CD4-positive, alpha-beta memory T cell (primary cell): Measurements from ENCODE around the gene PAQR5. TPM values are rescaled to one million over a fixed set of nuclear protein-coding genes. Genes with fewer than 3 reads are reported as not detected.

Source experiments
- CTCF ChIA-PET: fragments of 350-600 bp; sonication (Branson Sonifier 250); formaldehyde crosslinking; loops from one replicate; lab custom pipeline; 2021; ENCODE audit warnings: inconsistent platforms; ENCODE audit not compliant: partially characterized antibody; lab: Charles Lee
- POLR2A ChIA-PET: fragments of 350-600 bp; sonication (Branson Sonifier 250); formaldehyde crosslinking; loops from one replicate; lab custom pipeline; 2021; ENCODE audit not compliant: partially characterized antibody; lab: Charles Lee
- DNase-seq, 5 donors: peaks; one replicate each; pipeline versions ENCODE4 v3.0.0 to v3.0.0-alpha.2; 2020 to 2022; ENCODE audit warnings: mixed read lengths in 1 of 5
- H3K27ac ChIP-seq: one replicate; pipeline ENCODE4 v1.7.0; 2013; ENCODE audit warnings: low read depth, low read length
- H3K27me3 ChIP-seq: 2 replicates; pipeline ENCODE4 v1.7.0; 2013; ENCODE audit warnings: mild to moderate bottlenecking, low read length, moderate library complexity; ENCODE audit not compliant: insufficient read depth
- H3K36me3 ChIP-seq: 2 replicates; pipeline ENCODE4 v1.7.0; 2013; ENCODE audit warnings: mild to moderate bottlenecking, low read length, moderate library complexity; ENCODE audit not compliant: insufficient read depth
- H3K4me1 ChIP-seq: 2 replicates; pipeline ENCODE4 v1.7.0; 2013; ENCODE audit warnings: mild to moderate bottlenecking, low read length, moderate library complexity; ENCODE audit not compliant: insufficient read depth
- H3K4me3 ChIP-seq, 2 donors: one replicate each; pipeline ENCODE4 v1.7.0; 2013; ENCODE audit warnings: low read length in 2 of 2, mild to moderate bottlenecking in 1 of 2
- H3K9me3 ChIP-seq, 2 donors: one replicate each; pipeline ENCODE4 v1.7.0; 2013; ENCODE audit warnings: low read length in 2 of 2, control low read depth in 1 of 2; ENCODE audit not compliant: control insufficient read depth in 1 of 2
- H3K27ac Mint-ChIP-seq, 7 donors: one replicate each; pipeline ENCODE4 v1.8.0; 2020 to 2021; ENCODE audit warnings: mixed read lengths in 7 of 7, mild to moderate bottlenecking in 6 of 7, inconsistent platforms in 3 of 7, moderate library complexity in 3 of 7
- H3K27me3 Mint-ChIP-seq, 2 donors: one replicate each; pipeline ENCODE4 v1.8.0; 2020 to 2021; ENCODE audit warnings: mixed read lengths in 2 of 2
- H3K36me3 Mint-ChIP-seq, 2 donors: one replicate each; pipeline ENCODE4 v1.8.0; 2020 to 2021; ENCODE audit warnings: mixed read lengths in 2 of 2, inconsistent platforms in 1 of 2, mild to moderate bottlenecking in 1 of 2
- H3K4me1 Mint-ChIP-seq, 4 donors: one replicate each; pipeline ENCODE4 v1.8.0; 2020 to 2021; ENCODE audit warnings: mixed read lengths in 4 of 4, mild to moderate bottlenecking in 1 of 4
- H3K4me3 Mint-ChIP-seq, 8 donors: one replicate each; pipeline ENCODE4 v1.8.0; 2020 to 2021; ENCODE audit warnings: mixed read lengths in 8 of 8, mild to moderate bottlenecking in 7 of 8, moderate library complexity in 6 of 8, inconsistent platforms in 3 of 8
- H3K9me3 Mint-ChIP-seq, 8 donors: one replicate each; pipeline ENCODE4 v1.8.0; 2020 to 2021; ENCODE audit warnings: mixed read lengths in 8 of 8, mild to moderate bottlenecking in 5 of 8, inconsistent platforms in 3 of 8, moderate library complexity in 1 of 8
- intact Hi-C: fragments of 100-400 bp; cut with micrococcal nuclease; formaldehyde crosslinking; loops from one replicate; pipeline ENCODE4 v1.15.1; 2023
- polyA plus RNA-seq, 2 donors: library from polyadenylated mRNA; unstranded; fragments of 300-500 nt; fragmentation: Illumina TruSeq; gene quantifications; one replicate each; pipeline ENCODE4 v1.2.3, GENCODE V29; 2021
- total RNA-seq, 2 experiments: library from RNA; stranded (reverse); gene quantifications; one replicate each; pipeline ENCODE4 v1.2.3, GENCODE V29; 2021

Gene PAQR5
- total and polyA plus RNA-seq, 4 experiments from 2014 or later, result 0.20 TPM; not detected in 3

DNA sequence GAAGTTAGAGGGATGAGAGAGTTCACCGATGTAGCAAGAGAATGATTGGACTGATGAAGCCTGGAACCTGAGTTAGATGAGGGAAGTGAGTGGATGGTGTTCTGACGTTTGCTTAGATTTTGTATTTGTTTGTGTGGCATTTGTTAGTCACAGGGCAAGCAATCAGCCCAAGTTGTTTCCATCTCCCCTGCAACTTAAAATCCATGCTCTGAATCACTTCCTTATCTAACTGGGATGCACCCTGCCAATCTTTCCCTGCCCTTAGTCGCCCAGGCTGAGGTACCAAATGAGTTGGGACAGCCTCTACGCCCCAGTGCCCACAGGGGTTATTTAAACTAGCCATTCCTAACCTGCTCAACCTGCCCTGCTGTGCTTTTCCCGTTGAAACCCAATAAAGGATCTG is 12.6 kb downstream of the PAQR5 start:
- Mint-ChIP-seq H3K4me3 (no peak overlapping the region), H3K9me3 (peaks cover 0 to 2% (median 0%) of the 10 kb centered on the region in 8 donors), H3K27me3 (peaks cover 5 to 9% of the 10 kb centered on the region in 2 donors), H3K4me1 (no peaks in the 10 kb centered on the region), H3K27ac (no peak overlapping the region), H3K36me3 (no peaks in the 10 kb centered on the region)
- Histone ChIP-seq H3K27ac (no peak overlapping the region), H3K4me1 (no peaks in the 10 kb centered on the region), H3K27me3 (no peaks in the 10 kb centered on the region), H3K9me3 (no peaks in the 10 kb centered on the region), H3K4me3 (no peak overlapping the region), H3K36me3 (no peaks in the 10 kb centered on the region)
- intact Hi-C loops, result no loop called here
- ChIA-PET CTCF (no interaction called here), POLR2A (no interaction called here)
- DNase-seq, result no peak

DNA sequence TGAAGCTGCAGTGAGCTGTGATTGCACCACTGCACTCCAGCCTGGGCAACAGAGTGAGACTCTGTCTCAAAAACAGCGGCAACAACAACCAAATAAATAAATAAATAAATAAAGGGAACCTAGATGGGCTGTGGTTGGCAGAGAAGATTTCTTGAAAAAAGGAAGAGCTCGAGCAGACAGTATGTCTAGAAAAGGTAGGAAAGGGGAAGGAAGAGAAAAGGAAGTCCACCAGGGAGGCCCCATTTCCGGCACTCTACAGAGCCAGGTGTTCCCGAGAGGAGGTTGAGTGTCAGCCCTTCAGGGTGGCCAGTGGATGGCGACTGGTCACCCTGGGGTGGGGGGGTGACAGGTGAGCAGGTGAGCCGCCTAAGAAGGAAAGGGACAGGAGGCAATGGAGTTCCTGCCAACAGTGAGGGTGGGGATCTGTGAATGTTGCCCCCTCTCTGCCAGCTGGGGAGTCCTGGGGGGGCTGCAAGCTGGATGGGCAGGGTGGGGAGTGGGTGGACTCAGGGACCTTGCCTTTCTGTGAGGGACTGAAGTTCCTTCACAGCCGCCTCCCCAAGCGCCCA is 14.8 kb downstream of the PAQR5 start:
- no peaks in the 10 kb centered on the region for H3K27me3 ChIP-seq
- Mint-ChIP-seq H3K36me3 (no peaks in the 10 kb centered on the region), H3K4me3 (no peak overlapping the region), H3K4me1 (no peaks in the 10 kb centered on the region), H3K9me3 (peaks cover 0 to 2% (median 0%) of the 10 kb centered on the region in 8 donors), H3K27me3 (peaks cover 10 to 12% of the 10 kb centered on the region in 2 donors), H3K27ac (no peak overlapping the region)
- ChIA-PET CTCF (no interaction called here), POLR2A (no interaction called here)
- no peaks in the 10 kb centered on the region for H3K36me3 ChIP-seq
- DNase-seq, result no peak
- intact Hi-C loops, result no loop called here
- H3K4me1 ChIP-seq, result no peaks in the 10 kb centered on the region
- H3K27ac ChIP-seq, result no peak overlapping the region
- no peak overlapping the region for H3K4me3 ChIP-seq
- no peaks in the 10 kb centered on the region for H3K9me3 ChIP-seq

DNA sequence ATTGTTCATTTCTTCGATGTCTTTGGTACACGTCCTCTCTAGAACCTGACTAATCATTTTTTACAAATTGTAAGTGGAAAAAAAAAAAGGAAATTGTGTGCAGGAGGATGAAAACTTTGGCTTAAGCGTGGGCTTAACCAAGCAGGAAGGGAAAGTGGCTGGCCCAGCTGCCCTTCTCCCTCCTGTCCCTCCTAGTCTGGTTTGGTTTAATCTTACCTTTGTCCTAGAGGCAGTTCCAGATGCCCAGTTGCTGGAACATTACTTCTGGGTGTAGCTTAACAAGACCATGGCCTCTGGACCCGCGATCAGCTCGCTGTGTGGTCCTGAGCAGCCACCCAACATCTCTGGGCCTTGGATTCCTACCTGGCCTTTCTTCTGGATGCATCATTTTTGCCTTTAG is 15.4 kb downstream of the PAQR5 start:
- Histone ChIP-seq H3K27me3 (no peaks in the 10 kb centered on the region), H3K27ac (no peak overlapping the region), H3K36me3 (no peaks in the 10 kb centered on the region), H3K4me3 (no peak overlapping the region), H3K9me3 (no peaks in the 10 kb centered on the region), H3K4me1 (no peaks in the 10 kb centered on the region)
- Mint-ChIP-seq H3K36me3 (no peaks in the 10 kb centered on the region), H3K27ac (no peak overlapping the region), H3K27me3 (peaks cover 8 to 12% of the 10 kb centered on the region in 2 donors), H3K9me3 (peaks cover 0 to 2% (median 0%) of the 10 kb centered on the region in 8 donors), H3K4me1 (no peaks in the 10 kb centered on the region), H3K4me3 (no peak overlapping the region)
- DNase-seq, result no peak
- CTCF ChIA-PET, result no interaction called here
- intact Hi-C loops, result no loop called here
- POLR2A ChIA-PET, result no interaction called here

DNA sequence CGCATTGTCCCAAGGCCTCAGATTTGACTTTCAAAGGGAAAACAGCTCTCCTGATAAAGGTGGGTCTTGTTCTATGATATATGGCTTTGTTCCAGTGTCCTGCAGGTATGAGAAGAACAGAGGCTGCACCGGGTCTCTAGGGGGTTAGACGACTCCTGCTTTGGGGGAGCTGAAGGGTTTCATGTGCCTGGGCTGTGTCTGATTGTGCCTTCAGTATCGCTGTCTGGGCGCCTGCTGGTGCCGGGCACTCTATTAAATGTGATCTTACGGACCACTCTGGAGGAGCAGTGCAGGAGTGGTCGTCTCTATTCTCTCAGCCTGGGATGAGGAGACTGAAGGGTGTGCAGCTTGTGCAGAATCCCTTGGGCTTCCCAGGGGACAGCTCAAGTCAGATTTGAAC is 16.0 kb downstream of the PAQR5 start:
- peaks cover 0 to 2% (median 0%) of the 10 kb centered on the region in 8 donors for H3K9me3 Mint-ChIP-seq

DNA sequence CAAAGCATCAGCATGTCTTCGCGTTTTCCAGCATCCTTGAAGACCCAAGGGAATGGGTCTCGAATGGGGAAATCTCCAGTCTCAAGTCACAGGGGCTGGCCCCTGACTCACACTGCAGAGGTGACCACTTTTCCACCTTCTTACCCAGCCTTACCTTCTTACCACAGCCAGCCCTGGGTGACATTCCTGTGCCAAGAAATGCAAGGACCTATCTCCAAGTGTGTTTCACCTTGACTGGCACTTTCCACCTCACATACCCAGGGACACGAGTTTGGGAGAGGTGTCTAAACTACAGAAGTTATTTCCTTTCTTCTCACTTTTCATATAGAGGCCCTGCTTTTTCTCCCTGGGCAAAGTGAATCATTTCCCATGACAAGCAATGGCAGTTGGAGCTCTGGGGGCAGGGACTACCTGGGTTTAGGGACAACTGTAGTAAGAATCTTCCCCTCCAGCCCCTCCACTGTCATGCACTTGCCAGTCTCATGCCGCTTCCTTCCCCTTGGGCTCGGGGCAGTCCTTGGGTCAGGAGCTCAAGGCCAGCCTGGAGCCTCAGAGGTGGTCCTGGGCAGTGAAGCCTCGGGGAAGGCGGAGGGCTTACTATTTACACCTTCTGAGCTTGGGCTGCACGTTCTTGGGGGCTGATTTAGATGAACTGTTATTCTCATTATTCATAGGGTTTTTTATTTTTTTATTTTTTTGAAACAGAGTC is 16.8 kb downstream of the PAQR5 start:
- no peaks in the 10 kb centered on the region for H3K9me3 ChIP-seq
- ChIA-PET CTCF (no interaction called here), POLR2A (no interaction called here)
- Mint-ChIP-seq H3K27ac (no peak overlapping the region), H3K36me3 (no peaks in the 10 kb centered on the region), H3K27me3 (peaks cover 8 to 10% of the 10 kb centered on the region in 2 donors), H3K4me1 (peaks cover 0 to 1% (median 0%) of the 10 kb centered on the region in 4 donors), H3K9me3 (peaks cover 0 to 2% (median 0%) of the 10 kb centered on the region in 8 donors), H3K4me3 (no peak overlapping the region)
- no peaks in the 10 kb centered on the region for H3K27me3 ChIP-seq
- no peak overlapping the region for H3K4me3 ChIP-seq
- intact Hi-C loops, result no loop called here
- H3K36me3 ChIP-seq, result no peaks in the 10 kb centered on the region
- DNase-seq, result no peak
- no peaks in the 10 kb centered on the region for H3K4me1 ChIP-seq
- no peak overlapping the region for H3K27ac ChIP-seq

More for the DNA sequence above, 16.0 kb downstream of the PAQR5 start:
- CTCF ChIA-PET, result no interaction called here
- Histone ChIP-seq H3K4me3 (no peak overlapping the region), H3K27me3 (no peaks in the 10 kb centered on the region), H3K27ac (no peak overlapping the region), H3K9me3 (no peaks in the 10 kb centered on the region), H3K4me1 (no peaks in the 10 kb centered on the region), H3K36me3 (no peaks in the 10 kb centered on the region)
- H3K4me1 Mint-ChIP-seq, result no peaks in the 10 kb centered on the region
- H3K36me3 Mint-ChIP-seq, result no peaks in the 10 kb centered on the region
- DNase-seq, result no peak
- H3K27ac Mint-ChIP-seq, result no peak overlapping the region
- intact Hi-C loops, result no loop called here
- H3K27me3 Mint-ChIP-seq, result peaks cover 8 to 10% of the 10 kb centered on the region in 2 donors
- POLR2A ChIA-PET, result no interaction called here
- no peak overlapping the region for H3K4me3 Mint-ChIP-seq

DNA sequence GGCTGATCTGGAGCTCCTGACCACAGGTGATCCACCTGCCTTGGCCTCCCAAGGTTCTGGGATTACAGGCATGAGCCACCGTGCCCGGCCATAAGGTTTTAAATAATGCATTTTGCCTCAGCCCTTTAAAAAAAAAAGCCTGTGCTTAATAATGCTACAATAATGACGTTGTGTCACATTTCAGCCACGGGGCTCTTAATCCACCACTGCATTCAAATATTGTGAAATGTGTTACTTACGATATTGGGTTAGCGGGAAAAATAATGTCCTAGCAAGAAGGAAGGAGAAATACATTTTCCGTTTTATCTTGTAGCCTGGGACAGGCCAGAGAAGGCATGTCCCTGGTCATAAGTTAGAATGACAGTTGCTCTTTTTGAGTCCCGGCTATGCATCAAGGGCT is 17.6 kb downstream of the PAQR5 start:
- no peaks in the 10 kb centered on the region for H3K36me3 ChIP-seq
- no peaks in the 10 kb centered on the region for H3K9me3 ChIP-seq
- no peak overlapping the region for H3K4me3 ChIP-seq
- H3K4me3 Mint-ChIP-seq, result no peak overlapping the region
- H3K27ac Mint-ChIP-seq, result no peak overlapping the region
- no peak for DNase-seq
- no peaks in the 10 kb centered on the region for H3K4me1 ChIP-seq
- H3K9me3 Mint-ChIP-seq, result peaks cover 0 to 2% (median 0%) of the 10 kb centered on the region in 8 donors
- H3K27ac ChIP-seq, result no peak overlapping the region
- H3K36me3 Mint-ChIP-seq, result no peaks in the 10 kb centered on the region
- no peaks in the 10 kb centered on the region for H3K27me3 ChIP-seq
- POLR2A ChIA-PET, result no interaction called here
- intact Hi-C loops, result no loop called here
- H3K27me3 Mint-ChIP-seq, result peaks cover 5 to 10% of the 10 kb centered on the region in 2 donors
- H3K4me1 Mint-ChIP-seq, result peaks cover 0 to 7% (median 4%) of the 10 kb centered on the region in 4 donors
- CTCF ChIA-PET, result no interaction called here

DNA sequence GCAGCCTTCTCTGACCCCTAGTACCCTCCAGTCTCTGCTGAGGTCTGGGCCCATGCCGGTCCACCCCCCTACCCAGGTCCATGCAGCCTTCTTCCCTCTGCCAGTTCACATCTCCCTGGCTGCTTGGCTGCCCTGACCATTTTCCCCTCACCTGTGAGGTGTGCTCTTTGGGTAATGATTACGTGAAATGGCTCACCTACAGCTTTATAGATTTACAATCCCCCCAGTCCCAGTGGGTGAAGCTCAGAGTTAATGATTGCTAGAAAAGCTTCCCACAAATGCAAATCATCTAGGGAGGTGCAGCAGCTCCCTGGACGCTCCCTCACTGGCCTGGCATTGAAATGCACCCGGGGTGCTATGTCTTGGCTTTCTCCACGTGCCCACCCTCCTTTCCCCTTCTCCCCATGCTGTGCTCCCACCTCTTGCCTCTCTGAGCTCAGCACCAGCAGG is 18.7 kb downstream of the PAQR5 start:
- no peaks in the 10 kb centered on the region for H3K9me3 Mint-ChIP-seq
- Histone ChIP-seq H3K36me3 (no peaks in the 10 kb centered on the region), H3K27me3 (no peaks in the 10 kb centered on the region), H3K4me1 (no peaks in the 10 kb centered on the region), H3K27ac (no peak overlapping the region), H3K4me3 (no peak overlapping the region), H3K9me3 (no peaks in the 10 kb centered on the region)
- H3K4me1 Mint-ChIP-seq, result peaks cover 0 to 8% (median 4%) of the 10 kb centered on the region in 4 donors
- no peak overlapping the region for H3K27ac Mint-ChIP-seq
- peaks cover 5 to 10% of the 10 kb centered on the region in 2 donors for H3K27me3 Mint-ChIP-seq
- no peak for DNase-seq
- H3K36me3 Mint-ChIP-seq, result no peaks in the 10 kb centered on the region
- ChIA-PET CTCF (no interaction called here), POLR2A (no interaction called here)
- intact Hi-C loops, result no loop called here
- no peak overlapping the region for H3K4me3 Mint-ChIP-seq
